Glutamatergic neuron (in vitro differentiated cells): Measurements from ENCODE around the gene C1orf74. TPM values are rescaled to one million over a fixed set of nuclear protein-coding genes. Genes with fewer than 3 reads are reported as not detected.

Source experiments
- DNase-seq: peaks from one replicate; pipeline ENCODE4 v3.0.0; 2022
- H3K27ac Mint-ChIP-seq: one replicate; pipeline ENCODE4 v1.8.0; 2020; ENCODE audit warnings: mild to moderate bottlenecking, mixed read lengths, inconsistent platforms; ENCODE audit not compliant: unreplicated experiment
- H3K27me3 Mint-ChIP-seq: one replicate; pipeline ENCODE4 v1.8.0; 2020; ENCODE audit warnings: mild to moderate bottlenecking, moderate library complexity, mixed read lengths, inconsistent platforms; ENCODE audit not compliant: unreplicated experiment
- H3K36me3 Mint-ChIP-seq: one replicate; pipeline ENCODE4 v1.8.0; 2020; ENCODE audit warnings: mild to moderate bottlenecking, mixed read lengths, inconsistent platforms; ENCODE audit not compliant: unreplicated experiment
- H3K4me1 Mint-ChIP-seq: one replicate; pipeline ENCODE4 v1.8.0; 2020; ENCODE audit warnings: mild to moderate bottlenecking, low read depth, mixed read lengths, inconsistent platforms; ENCODE audit not compliant: unreplicated experiment
- H3K4me3 Mint-ChIP-seq: one replicate; pipeline ENCODE4 v1.8.0; 2020; ENCODE audit warnings: mild to moderate bottlenecking, mixed read lengths, inconsistent platforms; ENCODE audit not compliant: unreplicated experiment
- H3K9me3 Mint-ChIP-seq: one replicate; pipeline ENCODE4 v1.8.0; 2020; ENCODE audit warnings: mild to moderate bottlenecking, moderate library complexity, mixed read lengths, inconsistent platforms; ENCODE audit not compliant: unreplicated experiment
- total RNA-seq: library from RNA; stranded (reverse); fragmentation: NEBNext Ultra II Directional; extraction: Animal tissue kit (Norgen Biotek cat#: 25700); gene quantifications from one replicate; pipeline ENCODE4 v1.2.1, GENCODE V29; 2021; ENCODE audit not compliant: unreplicated experiment
- TF ChIP-seq, protein P1 (sequence below): fragments of 200-600 bp; sonication (generic); IDR thresholded peaks from one replicate; pipeline ENCODE4 v1.5.0; 2021; ENCODE audit not compliant: partially characterized antibody, unreplicated experiment

Gene C1orf74
- total RNA-seq, 1 donor from 2014 or later, result 2.3 TPM

DNA sequence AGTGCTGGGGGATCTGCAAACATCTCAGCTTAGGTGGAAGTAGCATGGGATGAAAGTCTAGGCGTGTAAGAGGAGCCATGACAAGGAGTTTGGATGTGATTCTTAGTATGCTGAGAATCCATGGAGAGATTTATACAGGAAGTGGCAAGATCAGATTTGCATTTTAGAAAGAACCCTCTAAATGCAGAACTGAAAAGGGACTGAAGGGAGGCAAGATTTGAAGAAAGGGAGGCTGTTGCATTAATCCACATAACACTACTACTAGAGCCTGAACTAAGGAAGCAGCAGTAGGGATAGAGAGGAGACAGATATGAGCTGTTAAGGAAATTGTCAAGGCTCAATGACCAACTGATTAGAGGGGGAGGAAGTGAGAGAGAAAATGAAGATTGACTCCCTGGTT lies 9.8 kb downstream of the C1orf74 start:
- Mint-ChIP-seq H3K36me3 (no peaks in the 10 kb centered on the region), H3K4me1 (peaks cover 12% of the 10 kb centered on the region), H3K27ac (no peak overlapping the region), H3K27me3 (peaks cover 3% of the 10 kb centered on the region), H3K9me3 (peaks cover 5% of the 10 kb centered on the region), H3K4me3 (no peak overlapping the region)
- TF ChIP-seq, protein P1, sequence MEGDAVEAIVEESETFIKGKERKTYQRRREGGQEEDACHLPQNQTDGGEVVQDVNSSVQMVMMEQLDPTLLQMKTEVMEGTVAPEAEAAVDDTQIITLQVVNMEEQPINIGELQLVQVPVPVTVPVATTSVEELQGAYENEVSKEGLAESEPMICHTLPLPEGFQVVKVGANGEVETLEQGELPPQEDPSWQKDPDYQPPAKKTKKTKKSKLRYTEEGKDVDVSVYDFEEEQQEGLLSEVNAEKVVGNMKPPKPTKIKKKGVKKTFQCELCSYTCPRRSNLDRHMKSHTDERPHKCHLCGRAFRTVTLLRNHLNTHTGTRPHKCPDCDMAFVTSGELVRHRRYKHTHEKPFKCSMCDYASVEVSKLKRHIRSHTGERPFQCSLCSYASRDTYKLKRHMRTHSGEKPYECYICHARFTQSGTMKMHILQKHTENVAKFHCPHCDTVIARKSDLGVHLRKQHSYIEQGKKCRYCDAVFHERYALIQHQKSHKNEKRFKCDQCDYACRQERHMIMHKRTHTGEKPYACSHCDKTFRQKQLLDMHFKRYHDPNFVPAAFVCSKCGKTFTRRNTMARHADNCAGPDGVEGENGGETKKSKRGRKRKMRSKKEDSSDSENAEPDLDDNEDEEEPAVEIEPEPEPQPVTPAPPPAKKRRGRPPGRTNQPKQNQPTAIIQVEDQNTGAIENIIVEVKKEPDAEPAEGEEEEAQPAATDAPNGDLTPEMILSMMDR, result no peak
- no peak for DNase-seq

DNA sequence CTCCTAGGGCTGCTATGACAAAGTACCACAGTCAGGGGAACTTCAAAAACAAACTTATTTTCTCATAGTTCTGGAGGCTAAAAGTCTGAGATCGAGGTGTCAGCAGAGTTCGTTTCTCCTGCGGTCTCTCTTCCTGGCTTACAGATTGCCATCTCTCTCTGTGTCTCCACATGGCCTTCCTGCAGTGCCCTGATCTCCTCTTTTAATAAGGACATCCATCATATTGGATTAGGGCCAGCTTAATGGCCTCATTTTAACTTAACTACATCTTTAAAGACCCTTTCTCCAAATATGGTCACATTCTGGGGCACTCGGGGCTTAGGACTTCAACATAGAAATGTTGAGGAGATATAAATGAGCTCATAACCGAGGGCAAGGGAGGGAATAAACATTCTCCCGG lies 12.2 kb downstream of the C1orf74 start:
- Mint-ChIP-seq H3K4me3 (no peak overlapping the region), H3K4me1 (peaks cover 4% of the 10 kb centered on the region), H3K36me3 (no peaks in the 10 kb centered on the region), H3K27me3 (no peaks in the 10 kb centered on the region), H3K9me3 (no peaks in the 10 kb centered on the region), H3K27ac (no peak overlapping the region)
- TF ChIP-seq, protein P1, result no peak
- no peak for DNase-seq

DNA sequence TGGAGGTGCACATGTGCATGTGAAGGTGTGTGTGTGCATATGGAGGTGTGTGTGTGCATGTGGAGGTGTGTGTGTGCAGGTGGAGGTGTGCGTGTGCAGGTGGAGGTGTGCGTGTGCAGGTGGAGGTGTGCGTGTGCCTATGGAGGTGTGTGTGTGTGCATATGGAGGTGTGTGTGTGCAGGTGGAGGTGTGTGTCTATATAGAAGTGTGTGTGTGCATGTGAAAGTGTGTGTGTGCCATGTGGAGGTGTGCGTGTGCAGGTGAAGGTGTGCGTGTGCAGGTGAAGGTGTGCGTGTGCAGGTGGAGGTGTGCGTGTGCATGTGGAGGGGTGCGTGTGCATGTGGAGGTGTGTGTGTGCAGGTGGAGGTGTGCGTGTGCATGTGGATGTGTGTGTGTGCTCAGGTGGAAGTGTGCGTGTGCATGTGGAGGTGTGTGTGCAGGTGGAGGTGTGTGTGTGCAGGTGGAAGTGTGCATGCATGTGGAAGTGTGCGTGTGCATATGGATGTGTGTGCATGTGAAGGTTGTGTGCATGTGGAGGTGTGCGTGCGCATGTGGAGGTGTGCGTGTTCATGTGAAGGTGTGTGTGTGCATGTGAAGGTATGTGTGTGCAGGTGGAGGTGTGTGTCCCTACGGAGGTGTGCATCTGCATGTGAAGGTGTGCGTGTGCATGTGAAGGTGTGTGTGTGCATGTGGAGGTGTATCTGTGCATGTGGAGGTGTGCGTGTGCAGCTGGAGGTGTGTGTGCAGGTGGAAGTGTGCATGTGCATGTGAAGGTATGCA lies 13.5 kb downstream of the C1orf74 start:
- TF ChIP-seq, protein P1, result no peak
- H3K36me3 Mint-ChIP-seq, result no peaks in the 10 kb centered on the region
- H3K27ac Mint-ChIP-seq, result no peak overlapping the region
- no peak overlapping the region for H3K4me3 Mint-ChIP-seq
- H3K4me1 Mint-ChIP-seq, result peaks cover 3% of the 10 kb centered on the region
- no peak for DNase-seq
- H3K9me3 Mint-ChIP-seq, result no peaks in the 10 kb centered on the region
- peaks cover 4% of the 10 kb centered on the region for H3K27me3 Mint-ChIP-seq

DNA sequence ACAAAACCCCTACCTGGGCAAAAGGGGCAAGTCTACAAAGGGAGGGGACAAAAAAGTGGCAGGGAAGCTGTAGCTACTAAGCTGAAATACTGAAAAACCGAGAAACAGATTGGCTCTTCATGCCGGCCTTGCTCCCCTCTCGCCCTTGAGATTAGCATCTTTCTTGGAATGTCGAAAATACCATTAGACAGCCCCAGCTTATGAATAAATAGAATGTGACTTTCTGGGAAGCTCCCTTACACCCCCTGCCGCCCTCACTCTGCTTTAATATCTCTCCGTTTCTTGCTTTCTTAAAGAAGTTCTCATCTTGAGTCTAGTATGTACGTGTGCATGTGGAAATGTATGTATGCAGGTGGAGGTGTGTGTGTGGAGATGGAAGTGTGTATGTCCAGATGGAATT lies 14.4 kb downstream of the C1orf74 start:
- TF ChIP-seq, protein P1, result no peak
- H3K4me1 Mint-ChIP-seq, result no peaks in the 10 kb centered on the region
- H3K27me3 Mint-ChIP-seq, result peaks cover 4% of the 10 kb centered on the region
- H3K4me3 Mint-ChIP-seq, result no peak overlapping the region
- no peaks in the 10 kb centered on the region for H3K36me3 Mint-ChIP-seq
- no peak overlapping the region for H3K27ac Mint-ChIP-seq
- DNase-seq, result no peak
- H3K9me3 Mint-ChIP-seq, result no peaks in the 10 kb centered on the region

DNA sequence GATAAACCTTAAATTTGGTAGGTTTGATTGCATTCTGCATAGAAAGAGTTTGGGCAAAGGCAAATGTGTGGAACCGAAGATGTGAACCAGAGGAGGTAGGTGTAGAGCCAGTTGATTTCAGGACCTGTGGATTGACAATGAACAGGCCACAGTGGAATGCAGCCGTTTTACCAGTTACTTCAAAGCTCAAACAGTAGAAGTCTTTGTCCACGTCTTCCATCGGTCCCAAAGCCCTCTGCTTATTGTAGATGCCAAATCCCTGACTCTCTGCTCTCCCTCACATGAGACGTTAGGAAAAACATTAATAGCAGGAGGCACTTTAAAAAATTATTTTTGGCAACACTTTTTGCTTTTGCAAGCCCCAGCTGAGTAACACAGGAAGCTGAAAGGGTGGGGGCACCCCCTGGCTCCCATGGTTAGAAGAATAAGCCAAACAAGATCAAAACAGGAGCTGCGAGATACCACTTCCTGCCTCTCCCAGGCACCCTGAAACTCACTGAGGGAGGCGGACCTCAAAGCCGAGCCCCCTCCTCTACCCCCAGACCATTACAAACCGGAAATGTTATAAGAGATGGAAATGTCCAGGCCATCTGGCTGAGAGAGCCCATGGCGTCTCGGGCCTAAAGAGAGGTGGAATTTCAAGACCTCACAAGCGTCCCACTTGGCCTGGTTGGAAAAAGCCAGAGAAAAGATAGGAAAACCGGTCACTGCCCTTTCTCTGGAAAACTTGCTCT lies 15.0 kb downstream of the C1orf74 start:
- H3K9me3 Mint-ChIP-seq, result no peaks in the 10 kb centered on the region
- DNase-seq, result no peak
- no peaks in the 10 kb centered on the region for H3K36me3 Mint-ChIP-seq
- TF ChIP-seq, protein P1, result no peak
- H3K4me1 Mint-ChIP-seq, result no peaks in the 10 kb centered on the region
- H3K4me3 Mint-ChIP-seq, result no peak overlapping the region
- peaks cover 4% of the 10 kb centered on the region for H3K27me3 Mint-ChIP-seq
- no peak overlapping the region for H3K27ac Mint-ChIP-seq
